Esophagus muscularis mucosa (tissue), 4 donors: ENCODE results near the gene MRPL43. TPM values are rescaled to one million over a fixed set of nuclear protein-coding genes. Genes with fewer than 3 reads are reported as not detected.
A peak's percentile ranks its signal among the peaks of the same experiment; 100 is the strongest.

Experiments
- DNase-seq: peaks from one replicate; pipeline ENCODE4 v3.0.0-alpha.2; 2017; ENCODE audit errors: extremely low spot score
- H3K27ac ChIP-seq, 4 donors: fragments of 200-600 bp; sonication (generic); replicated peaks in 1 of 4; 1 replicate in 3 of 4; 2 replicates in 1 of 4; pipeline ENCODE4 v1.5.1; 2016 to 2019; ENCODE audit warnings: mild to moderate bottlenecking in 1 of 4
- H3K27me3 ChIP-seq, 4 donors: fragments of 200-600 bp; sonication (generic); one replicate each; pipeline versions ENCODE4 v1.5.1 to v1.6.0; 2016 to 2019
- H3K36me3 ChIP-seq, 4 donors: fragments of 200-600 bp; sonication (generic); one replicate each; pipeline ENCODE4 v1.5.1; 2016 to 2019
- H3K4me1 ChIP-seq, 4 donors: fragments of 200-600 bp; sonication (generic); one replicate each; pipeline ENCODE4 v1.5.1; 2016 to 2019
- H3K4me3 ChIP-seq, 4 donors: fragments of 200-600 bp; sonication (generic); 1 replicate in 2 of 4; 2 replicates in 2 of 4; pipeline ENCODE4 v1.5.1; 2016 to 2019; ENCODE audit warnings: mild to moderate bottlenecking in 4 of 4, moderate library complexity in 1 of 4
- H3K9me3 ChIP-seq, 4 donors: fragments of 200-600 bp; sonication (generic); 1 replicate in 3 of 4; 2 replicates in 1 of 4; pipeline ENCODE4 v1.5.1; 2016 to 2019
- CTCF ChIP-seq, 3 experiments: fragments of 200-600 bp in 2 of 3; fragments of 450-650 bp in 1 of 3; sonication (generic) in 2 of 3; IDR thresholded peaks; one replicate each; pipeline ENCODE4 v1.5.1; 2017 to 2019; ENCODE audit warnings: antibody characterized with exemption in 3 of 3, mild to moderate bottlenecking in 2 of 3, moderate library complexity in 1 of 3
- EP300 ChIP-seq: sonication (generic); formaldehyde crosslinking; IDR thresholded peaks from one replicate; pipeline ENCODE4 v1.6.1; 2017; ENCODE audit warnings: antibody characterized with exemption
- POLR2A ChIP-seq: fragments of 450-650 bp; IDR thresholded peaks from one replicate; pipeline ENCODE4 v1.6.1; 2017; ENCODE audit warnings: antibody characterized with exemption, moderate library complexity, mild to moderate bottlenecking, low read depth
- POLR2AphosphoS5 ChIP-seq, 2 donors: sonication (generic); formaldehyde crosslinking; IDR thresholded peaks; one replicate each; pipeline ENCODE4 v1.6.1; 2017; ENCODE audit warnings: antibody characterized with exemption in 2 of 2
- WGBS: methylation state at CpG from one replicate; pipeline ENCODE4 v1.1.5; 2018; 5-methylcytosine and 5-hydroxymethylcytosine counted together
- intact Hi-C: fragments of 100-400 bp; cut with DNase I; formaldehyde crosslinking; loops from one replicate; pipeline ENCODE4 v1.15.1; 2023
- total RNA-seq, 4 donors: library from RNA; depleted of rRNA; stranded (reverse); fragments of >200 nt; gene quantifications; one replicate each; pipeline versions ENCODE4 v1.1.0 to v1.2.1, GENCODE V29; 2016

MRPL43 gene
- total RNA-seq, 4 donors from 2014 or later, result 54.4 to 98.8 (median 82.4) TPM

- 82% methylated on average over 2 of the region's 2 CpGs for WGBS
- Histone ChIP-seq H3K27ac (no peak overlapping the region), H3K9me3 (no peaks in the 10 kb centered on the region), H3K4me3 (no peak overlapping the region), H3K27me3 (peaks cover 0 to 5% (median 0%) of the 10 kb centered on the region in 4 donors), H3K36me3 (peaks cover under 1 to 31% (median 19%) of the 10 kb centered on the region in 4 donors), H3K4me1 (peaks cover 7 to 25% (median 19%) of the 10 kb centered on the region in 4 donors)
- intact Hi-C loops, result loop anchor here (10.0 kb wide), 1 partner anchor 47 kb away; no protein-coding TSS in a partner anchor
- TF ChIP-seq POLR2A (no peak), CTCF (IDR thresholded peaks at IDR 0.05) (no peak), EP300 (no peak), POLR2AphosphoS5 (IDR thresholded peaks at IDR 0.05) (no peak)
- peak; percentile 4 for DNase-seq
These were observed 19.1 kb downstream of the MRPL43 start for GRCh38 chr10:100968062-100968736.

- intact Hi-C loops, result loop anchor here (10.0 kb wide), 1 partner anchor 47 kb away; no protein-coding TSS in a partner anchor
- no peak overlapping the region for H3K4me3 ChIP-seq
- no peak for TF ChIP-seq EP300
- no peak for TF ChIP-seq POLR2AphosphoS5 (IDR thresholded peaks at IDR 0.05)
- TF ChIP-seq POLR2A, result no peak
- TF ChIP-seq CTCF (IDR thresholded peaks at IDR 0.05), result no peak
- DNase-seq, result peak; percentile 53
- H3K27ac ChIP-seq, result no peak overlapping the region
- H3K4me1 ChIP-seq, result peaks cover 7 to 25% (median 19%) of the 10 kb centered on the region in 4 donors
- WGBS, result 79% methylated on average over 2 of the region's 2 CpGs
- peaks cover 8 to 40% (median 25%) of the 10 kb centered on the region in 4 donors for H3K36me3 ChIP-seq
- peaks cover 0 to 5% (median 0%) of the 10 kb centered on the region in 4 donors for H3K27me3 ChIP-seq
- H3K9me3 ChIP-seq, result no peaks in the 10 kb centered on the region
These were observed 20.0 kb downstream of the MRPL43 start for GRCh38 chr10:100967332-100967731.

- peaks cover 12 to 44% (median 30%) of the 10 kb centered on the region in 4 donors for H3K36me3 ChIP-seq
- peak; percentile 37 for DNase-seq
- TF ChIP-seq EP300 (no peak), POLR2A (no peak), CTCF (IDR thresholded peaks at IDR 0.05) (no peak), POLR2AphosphoS5 (IDR thresholded peaks at IDR 0.05) (no peak)
- H3K27me3 ChIP-seq, result peaks cover 0 to 5% (median 0%) of the 10 kb centered on the region in 4 donors
- no peak overlapping the region for H3K27ac ChIP-seq
- WGBS, result 62% methylated on average over 2 of the region's 2 CpGs
- H3K4me1 ChIP-seq, result peaks cover 7 to 25% (median 19%) of the 10 kb centered on the region in 4 donors
- intact Hi-C loops, result loop anchor here (10.0 kb wide), 1 partner anchor 48 kb away; no protein-coding TSS in a partner anchor
- no peak overlapping the region for H3K4me3 ChIP-seq
- no peaks in the 10 kb centered on the region for H3K9me3 ChIP-seq
These were observed 20.4 kb downstream of the MRPL43 start for GRCh38 chr10:100966887-100967286.

- intact Hi-C loops, result loop anchor here (10.0 kb wide), 1 partner anchor 49 kb away; no protein-coding TSS in a partner anchor
- H3K4me3 ChIP-seq, result no peak overlapping the region
- WGBS, result 62% methylated on average over 5 of the region's 5 CpGs
- H3K4me1 ChIP-seq, result peaks cover 7 to 25% (median 19%) of the 10 kb centered on the region in 4 donors
- peak; percentile 77 for DNase-seq
- peaks cover 0 to 5% (median 0%) of the 10 kb centered on the region in 4 donors for H3K27me3 ChIP-seq
- no peak overlapping the region for H3K27ac ChIP-seq
- peaks cover 19 to 55% (median 34%) of the 10 kb centered on the region in 4 donors for H3K36me3 ChIP-seq
- no peak for TF ChIP-seq CTCF (IDR thresholded peaks at IDR 0.05)
- no peak for TF ChIP-seq POLR2AphosphoS5 (IDR thresholded peaks at IDR 0.05)
- no peak for TF ChIP-seq POLR2A
- TF ChIP-seq EP300, result no peak
- H3K9me3 ChIP-seq, result no peaks in the 10 kb centered on the region
These were observed 21.5 kb downstream of the MRPL43 start for GRCh38 chr10:100965820-100966219.
